Measurements from ENCODE around the gene TTC36.

- TF ChIP-seq POLR2A (IDR thresholded peaks at IDR 0.05) (no peak), CTCF (IDR thresholded peaks at IDR 0.05 in 4 of 5, conservative IDR thresholded peaks at IDR 0.05 in 1 of 5) (no peak)
These were observed 42.9 kb upstream of the TTC36 start for GRCh38 chr11:118484405-118484804.

All from gastrocnemius medialis (tissue), 4 donors.